Measurements from ENCODE around the gene PLCB1.

The PLCB1 gene

DNA sequence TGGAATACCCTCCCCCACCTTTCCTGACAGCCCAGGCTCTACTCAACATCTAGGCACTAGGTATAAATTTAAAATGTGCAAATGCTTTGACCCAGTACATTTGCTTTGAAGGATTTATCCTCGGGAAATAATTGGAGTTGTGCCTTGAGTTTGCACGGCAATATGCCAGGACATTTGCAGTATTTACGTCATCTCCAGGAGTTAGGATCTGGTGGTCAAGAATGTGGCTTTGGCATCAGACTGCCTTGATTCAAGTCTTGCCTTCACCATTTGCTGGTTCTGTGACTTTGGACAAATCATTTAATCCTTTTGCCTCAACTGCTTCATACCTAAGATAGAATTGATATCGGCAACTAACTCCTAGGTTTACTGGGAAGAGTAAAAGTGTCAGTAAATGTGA, 169.6 kb downstream of the PLCB1 start:
- Mint-ChIP-seq H3K36me3 (no peaks in the 10 kb centered on the region), H3K27me3 (no peaks in the 10 kb centered on the region), H3K9me3 (no peaks in the 10 kb centered on the region), H3K4me1 (no peaks in the 10 kb centered on the region), H3K27ac (no peak overlapping the region), H3K4me3 (no peak overlapping the region)
- ATAC-seq, result no peak

DNA sequence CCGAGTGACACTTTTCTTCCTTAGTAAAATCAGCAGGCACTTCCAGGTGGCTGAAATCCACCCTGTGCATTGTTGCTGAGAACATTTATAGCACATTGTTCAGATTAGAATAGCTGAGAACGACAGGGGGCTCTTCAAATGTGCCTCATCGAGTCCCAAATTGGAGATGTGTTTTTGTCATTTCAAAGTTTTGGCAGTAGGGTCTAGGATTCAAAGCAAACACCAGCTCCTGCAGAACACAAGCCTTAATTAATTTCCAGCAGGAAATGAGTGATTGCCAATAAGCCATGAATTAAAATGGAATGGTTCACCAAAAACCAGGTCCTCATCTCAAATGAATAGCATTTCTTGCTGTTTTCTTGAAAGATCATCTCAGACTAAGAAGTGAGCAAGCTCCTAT, 171.6 kb downstream of the PLCB1 start:
- Mint-ChIP-seq H3K27me3 (no peaks in the 10 kb centered on the region), H3K4me1 (no peaks in the 10 kb centered on the region)
- ATAC-seq, result no peak

DNA sequence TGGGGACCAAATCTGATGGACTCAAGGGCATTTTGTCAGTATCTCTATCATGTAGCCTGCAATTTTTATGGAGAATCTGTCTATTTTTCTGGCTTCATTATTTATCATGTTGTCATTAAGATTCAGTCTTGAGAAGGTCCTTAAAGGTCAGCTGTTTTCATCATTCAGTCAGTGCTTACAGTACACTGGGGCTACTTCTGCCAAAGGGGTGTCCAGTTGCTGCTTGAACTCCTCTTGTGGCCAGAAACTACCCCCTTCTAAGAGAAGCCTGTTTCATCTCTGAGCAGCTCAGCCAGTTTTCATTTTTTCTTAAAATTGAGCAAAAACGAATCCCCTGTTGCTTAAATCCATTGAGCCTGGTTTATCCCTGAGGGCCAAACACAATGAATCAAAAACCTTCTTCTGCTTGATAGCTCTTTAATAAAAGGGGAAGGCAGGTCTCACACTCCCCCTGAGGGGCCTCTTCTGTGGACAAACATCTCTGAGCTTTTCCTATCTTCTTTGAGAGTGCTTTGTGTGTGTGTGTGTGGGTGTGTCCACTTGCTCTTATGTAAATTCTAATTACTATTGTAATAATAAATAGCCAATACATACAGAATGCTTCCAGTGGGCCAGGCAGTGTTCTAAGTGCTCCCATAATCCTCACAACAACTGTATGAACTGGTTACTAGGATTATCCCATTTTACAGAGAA, 172.2 kb downstream of the PLCB1 start:
- no peak for ATAC-seq
- Mint-ChIP-seq H3K4me3 (no peak overlapping the region), H3K27me3 (no peaks in the 10 kb centered on the region), H3K9me3 (no peaks in the 10 kb centered on the region), H3K36me3 (no peaks in the 10 kb centered on the region), H3K27ac (no peak overlapping the region), H3K4me1 (no peaks in the 10 kb centered on the region)

More for the DNA sequence above, 171.6 kb downstream of the PLCB1 start:
- H3K27ac Mint-ChIP-seq, result no peak overlapping the region
- no peaks in the 10 kb centered on the region for H3K9me3 Mint-ChIP-seq
- H3K36me3 Mint-ChIP-seq, result no peaks in the 10 kb centered on the region
- no peak overlapping the region for H3K4me3 Mint-ChIP-seq

DNA sequence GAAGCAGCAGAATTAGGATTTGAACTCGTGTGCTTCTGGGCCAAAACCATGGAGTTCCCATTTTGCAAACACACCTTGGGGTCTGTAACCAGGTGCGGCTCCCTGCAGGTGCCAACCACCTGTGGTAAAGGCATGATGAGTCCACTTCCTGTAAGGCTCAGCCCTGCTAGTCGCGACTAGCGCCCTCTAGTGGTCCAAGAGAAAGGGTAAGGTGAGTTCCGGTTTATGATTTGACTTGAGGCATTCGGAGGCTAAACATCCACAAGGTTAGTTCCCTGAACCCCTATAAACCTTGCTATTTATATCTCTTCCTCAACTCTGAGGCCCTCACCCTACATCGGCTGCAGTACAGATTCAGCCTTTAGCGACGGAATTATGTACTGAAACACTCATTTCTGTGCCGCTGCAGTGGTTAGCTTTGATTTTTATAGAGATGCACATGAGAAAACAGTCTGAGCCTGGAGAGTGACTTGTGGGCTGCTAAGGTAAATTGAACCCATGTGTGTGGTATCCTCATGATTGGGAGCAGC, 173.4 kb downstream of the PLCB1 start:
- H3K4me3 Mint-ChIP-seq, result no peak overlapping the region

DNA sequence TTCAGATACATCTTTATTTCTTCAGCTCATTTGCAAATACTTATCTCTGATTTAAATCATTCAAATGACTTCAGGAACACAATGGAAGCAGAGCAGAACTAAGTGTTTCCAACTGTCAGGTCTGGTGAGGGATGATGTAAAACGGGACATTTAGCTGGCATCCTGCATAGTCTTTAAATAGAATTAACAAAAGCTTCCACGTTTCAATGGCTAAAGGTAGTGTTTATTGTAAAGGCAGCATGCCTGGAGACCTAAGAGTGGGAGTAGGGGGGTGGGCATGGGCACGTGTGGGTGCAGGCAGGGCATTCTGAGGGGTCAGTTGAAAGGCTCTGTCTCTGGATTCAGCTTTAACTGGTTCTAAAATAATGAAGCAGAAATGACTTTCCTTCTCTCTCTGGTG, 174.9 kb downstream of the PLCB1 start:
- Mint-ChIP-seq H3K4me1 (no peaks in the 10 kb centered on the region), H3K4me3 (no peak overlapping the region), H3K36me3 (no peaks in the 10 kb centered on the region), H3K9me3 (no peaks in the 10 kb centered on the region), H3K27ac (no peak overlapping the region), H3K27me3 (no peaks in the 10 kb centered on the region)
- ATAC-seq, result no peak

More for the DNA sequence above, 173.4 kb downstream of the PLCB1 start:
- no peaks in the 10 kb centered on the region for H3K4me1 Mint-ChIP-seq
- ATAC-seq, result no peak
- no peaks in the 10 kb centered on the region for H3K36me3 Mint-ChIP-seq
- H3K9me3 Mint-ChIP-seq, result no peaks in the 10 kb centered on the region
- H3K27me3 Mint-ChIP-seq, result no peaks in the 10 kb centered on the region
- H3K27ac Mint-ChIP-seq, result no peak overlapping the region

DNA sequence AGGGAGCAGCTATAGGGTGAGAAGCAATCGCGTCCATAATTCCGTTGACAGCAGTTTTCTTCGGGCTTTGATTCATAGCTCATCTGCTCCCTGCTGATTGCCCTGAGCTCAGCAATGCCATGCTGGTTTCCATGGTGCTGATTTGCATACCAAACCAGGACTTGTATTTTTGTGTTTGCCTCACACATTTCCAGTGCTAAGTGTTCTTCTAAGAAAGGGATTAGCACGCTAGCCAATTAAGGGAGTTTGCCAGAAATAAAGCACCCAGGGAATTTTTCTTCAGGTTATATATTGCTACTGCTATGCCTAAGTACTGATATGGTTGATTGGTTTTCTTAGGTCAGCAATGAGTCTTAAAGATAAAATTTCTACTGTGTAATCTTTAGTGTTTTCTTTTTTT, 177.6 kb downstream of the PLCB1 start:
- Mint-ChIP-seq H3K4me1 (no peaks in the 10 kb centered on the region), H3K4me3 (no peak overlapping the region), H3K9me3 (no peaks in the 10 kb centered on the region), H3K27me3 (no peaks in the 10 kb centered on the region), H3K27ac (no peak overlapping the region), H3K36me3 (no peaks in the 10 kb centered on the region)
- no peak for ATAC-seq

DNA sequence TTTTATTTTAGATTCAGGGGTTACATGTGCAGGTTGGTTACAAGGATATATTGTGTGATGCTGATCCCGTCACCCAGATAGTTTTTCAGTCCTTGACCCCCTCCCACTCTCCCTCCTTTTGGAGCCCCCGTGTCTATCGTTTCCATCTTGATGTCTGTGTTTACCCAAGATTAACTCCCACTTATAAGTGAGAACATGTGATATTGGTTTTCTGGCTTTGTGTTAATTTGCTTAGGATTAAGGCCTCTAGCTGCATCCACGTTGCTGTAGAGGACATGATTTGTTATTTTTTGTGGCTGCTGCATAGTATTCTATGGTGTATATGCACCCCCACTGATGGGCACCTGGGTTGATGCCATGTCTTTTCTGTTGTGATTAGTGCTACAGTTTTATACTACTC, 178.6 kb downstream of the PLCB1 start:
- Mint-ChIP-seq H3K4me1 (no peaks in the 10 kb centered on the region), H3K36me3 (no peaks in the 10 kb centered on the region), H3K27ac (no peak overlapping the region)

DNA sequence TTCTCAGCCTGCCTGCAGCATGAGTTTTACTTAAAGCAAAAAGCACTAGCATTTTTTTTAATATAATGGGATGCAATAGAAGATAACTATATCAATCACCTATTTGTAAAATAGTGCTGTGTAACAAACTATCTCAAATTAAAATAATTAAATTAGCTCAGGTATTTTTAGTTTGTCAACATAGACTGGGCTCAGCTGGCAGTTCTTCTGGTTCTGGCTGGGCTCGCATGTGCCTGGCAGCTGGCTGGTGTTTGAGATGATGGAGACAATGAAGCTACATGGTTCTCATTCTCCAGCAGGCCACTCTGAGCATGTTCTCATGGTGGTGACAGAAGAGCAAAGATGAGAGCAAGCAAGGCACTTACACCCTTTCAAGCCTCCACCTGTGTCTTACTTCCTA, 181.0 kb downstream of the PLCB1 start:
- H3K4me3 Mint-ChIP-seq, result no peak overlapping the region
- no peak for ATAC-seq

More for the DNA sequence above, 178.6 kb downstream of the PLCB1 start:
- Mint-ChIP-seq H3K9me3 (no peaks in the 10 kb centered on the region), H3K4me3 (no peak overlapping the region), H3K27me3 (no peaks in the 10 kb centered on the region)
- no peak for ATAC-seq

DNA sequence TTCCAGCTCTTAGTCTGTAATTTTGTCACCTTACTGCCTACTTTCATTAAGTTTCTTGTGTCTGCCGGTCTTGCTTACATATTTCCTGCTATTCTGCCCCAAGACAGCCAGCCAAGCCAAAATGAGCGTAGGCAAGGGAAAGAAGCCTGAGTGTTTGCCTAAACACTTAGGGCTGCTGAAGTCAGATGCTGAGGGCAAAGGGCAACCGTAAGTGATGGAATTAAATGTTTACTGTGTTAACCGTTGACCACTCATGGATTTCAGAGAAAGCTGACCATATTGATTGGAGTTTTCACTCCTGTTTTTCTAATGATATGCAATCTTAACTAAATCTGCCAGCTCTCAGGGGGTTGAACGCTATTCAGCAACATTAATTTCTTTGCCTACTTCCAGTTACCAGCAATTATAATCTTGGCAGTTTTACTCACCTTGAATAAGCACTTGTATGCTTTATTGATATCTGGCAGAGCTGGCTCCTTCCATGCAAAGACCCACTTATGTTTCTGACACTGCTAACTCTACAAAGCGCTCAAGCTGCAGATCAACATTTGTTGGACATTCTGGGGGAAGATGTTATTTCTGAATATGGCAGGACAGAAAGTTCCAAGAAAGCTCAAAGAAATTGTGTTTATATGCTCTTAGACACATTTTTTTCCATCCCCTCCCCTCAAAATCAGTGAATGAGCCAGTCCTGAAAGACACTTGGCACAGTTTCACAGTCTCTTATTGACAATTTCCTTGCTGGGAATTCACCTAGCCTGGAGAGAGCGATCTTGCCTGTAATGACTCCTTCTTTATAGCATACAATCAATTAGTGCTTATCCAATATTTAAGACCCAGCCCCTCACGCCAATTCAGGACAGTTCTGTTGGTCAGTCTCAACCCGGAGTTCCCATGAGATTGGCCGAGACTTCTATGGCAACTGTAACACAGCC, 183.8 kb downstream of the PLCB1 start:
- Mint-ChIP-seq H3K9me3 (no peaks in the 10 kb centered on the region), H3K4me3 (no peak overlapping the region), H3K27ac (no peak overlapping the region), H3K36me3 (no peaks in the 10 kb centered on the region), H3K27me3 (peaks cover 8% of the 10 kb centered on the region), H3K4me1 (no peaks in the 10 kb centered on the region)
- ATAC-seq, result no peak

More for the DNA sequence above, 181.0 kb downstream of the PLCB1 start:
- no peaks in the 10 kb centered on the region for H3K27me3 Mint-ChIP-seq
- no peaks in the 10 kb centered on the region for H3K9me3 Mint-ChIP-seq
- no peak overlapping the region for H3K27ac Mint-ChIP-seq
- no peaks in the 10 kb centered on the region for H3K36me3 Mint-ChIP-seq
- no peaks in the 10 kb centered on the region for H3K4me1 Mint-ChIP-seq

DNA sequence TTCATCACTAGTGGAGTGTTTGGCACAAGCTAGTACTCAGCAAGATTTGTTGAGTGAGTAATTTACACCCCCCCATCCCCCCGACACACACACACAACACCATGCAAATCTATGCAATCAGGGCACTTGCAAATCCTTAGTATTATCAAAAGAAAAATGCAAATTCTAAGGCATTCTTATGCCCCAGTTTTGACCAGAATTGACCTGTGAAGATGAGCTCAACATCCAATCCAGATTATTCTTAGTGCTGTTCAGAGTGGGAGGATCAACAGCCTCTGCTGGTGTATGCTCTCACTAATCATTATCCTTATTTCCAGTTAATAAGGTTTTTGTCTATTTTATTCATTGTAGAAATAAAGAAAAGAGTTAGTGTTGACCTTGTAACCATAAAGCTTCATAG, 185.4 kb downstream of the PLCB1 start:
- Mint-ChIP-seq H3K27ac (no peak overlapping the region), H3K4me1 (no peaks in the 10 kb centered on the region), H3K9me3 (no peaks in the 10 kb centered on the region), H3K36me3 (no peaks in the 10 kb centered on the region), H3K27me3 (peaks cover 8% of the 10 kb centered on the region), H3K4me3 (no peak overlapping the region)
- no peak for ATAC-seq

DNA sequence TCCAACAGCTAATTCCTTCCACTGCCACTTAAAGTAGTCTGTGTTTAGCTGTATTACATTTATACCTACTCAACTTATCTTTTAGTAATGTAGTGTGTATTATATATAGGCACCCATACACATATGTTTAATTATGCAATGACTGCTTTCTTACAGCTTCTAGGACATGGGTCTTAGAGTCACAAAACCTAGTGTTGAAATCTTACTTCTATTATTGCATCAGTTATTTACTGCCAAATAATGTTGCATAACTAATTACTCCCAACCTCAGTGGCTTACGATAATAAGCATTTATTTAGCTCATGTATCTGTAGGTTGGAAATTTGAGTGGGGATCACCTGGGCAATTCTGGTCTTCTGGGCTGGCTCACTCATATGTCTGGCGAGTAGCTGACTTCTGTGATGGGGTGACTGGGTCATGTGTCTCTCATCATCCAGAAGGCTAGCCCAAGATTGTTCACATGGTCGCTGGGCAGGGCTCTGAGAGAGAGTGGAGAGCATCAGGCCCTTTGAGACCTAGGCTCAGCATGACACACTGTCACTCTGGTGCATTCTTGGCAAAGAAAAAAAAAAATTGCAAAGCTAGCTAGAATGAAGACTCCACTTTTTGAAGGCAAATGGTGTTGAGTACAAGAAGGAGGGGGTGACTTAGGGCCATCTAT, 187.0 kb downstream of the PLCB1 start:
- H3K4me1 Mint-ChIP-seq, result no peaks in the 10 kb centered on the region
- no peaks in the 10 kb centered on the region for H3K9me3 Mint-ChIP-seq
- ATAC-seq, result no peak
- no peaks in the 10 kb centered on the region for H3K36me3 Mint-ChIP-seq
- H3K4me3 Mint-ChIP-seq, result no peak overlapping the region
- H3K27me3 Mint-ChIP-seq, result peaks cover 8% of the 10 kb centered on the region
- no peak overlapping the region for H3K27ac Mint-ChIP-seq

DNA sequence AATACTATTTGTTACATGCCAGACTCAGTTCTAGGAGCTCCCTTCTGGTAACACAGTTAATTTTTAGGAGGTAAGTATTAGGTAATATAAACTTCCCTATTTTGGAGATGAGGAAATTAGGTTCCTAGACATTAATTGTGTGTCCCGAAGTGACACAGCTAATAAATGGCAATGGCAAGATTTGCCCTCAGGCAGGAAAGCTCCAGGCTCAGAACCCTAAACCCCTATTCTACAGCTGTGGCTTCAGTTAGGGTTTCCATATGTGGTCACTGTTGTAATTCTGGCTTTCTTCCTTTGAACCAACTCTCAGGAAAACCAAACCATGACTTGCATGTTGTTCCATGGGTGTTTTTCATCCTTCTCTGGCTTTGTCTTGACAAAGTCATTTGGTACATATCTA, 188.2 kb downstream of the PLCB1 start:
- H3K9me3 Mint-ChIP-seq, result no peaks in the 10 kb centered on the region
- ATAC-seq, result no peak
- no peaks in the 10 kb centered on the region for H3K36me3 Mint-ChIP-seq
- H3K27me3 Mint-ChIP-seq, result peaks cover 8% of the 10 kb centered on the region
- H3K4me1 Mint-ChIP-seq, result no peaks in the 10 kb centered on the region
- H3K27ac Mint-ChIP-seq, result no peak overlapping the region
- H3K4me3 Mint-ChIP-seq, result no peak overlapping the region

DNA sequence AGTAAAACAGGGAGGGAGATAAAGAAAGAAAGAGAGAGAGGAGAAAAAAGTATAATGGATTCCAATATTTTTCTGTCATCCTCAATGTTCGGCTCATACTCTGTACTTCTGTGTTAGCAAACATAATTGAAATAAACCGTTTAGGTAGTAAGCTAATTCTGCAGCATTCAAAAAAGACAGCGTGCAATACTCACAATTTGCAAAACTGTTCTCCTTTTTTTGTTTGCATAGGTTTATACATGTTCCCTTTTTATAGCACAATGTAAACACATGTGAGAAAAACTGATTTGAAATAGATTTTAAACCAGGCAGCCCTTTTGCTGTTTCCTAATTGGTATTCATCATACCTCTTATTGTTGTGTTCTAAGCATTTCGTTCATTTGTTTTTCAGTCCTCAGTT, 188.9 kb downstream of the PLCB1 start:
- H3K9me3 Mint-ChIP-seq, result no peaks in the 10 kb centered on the region
- no peaks in the 10 kb centered on the region for H3K4me1 Mint-ChIP-seq
- H3K36me3 Mint-ChIP-seq, result no peaks in the 10 kb centered on the region
- H3K27ac Mint-ChIP-seq, result no peak overlapping the region
- H3K27me3 Mint-ChIP-seq, result peaks cover 8% of the 10 kb centered on the region
- no peak overlapping the region for H3K4me3 Mint-ChIP-seq
- ATAC-seq, result no peak

DNA sequence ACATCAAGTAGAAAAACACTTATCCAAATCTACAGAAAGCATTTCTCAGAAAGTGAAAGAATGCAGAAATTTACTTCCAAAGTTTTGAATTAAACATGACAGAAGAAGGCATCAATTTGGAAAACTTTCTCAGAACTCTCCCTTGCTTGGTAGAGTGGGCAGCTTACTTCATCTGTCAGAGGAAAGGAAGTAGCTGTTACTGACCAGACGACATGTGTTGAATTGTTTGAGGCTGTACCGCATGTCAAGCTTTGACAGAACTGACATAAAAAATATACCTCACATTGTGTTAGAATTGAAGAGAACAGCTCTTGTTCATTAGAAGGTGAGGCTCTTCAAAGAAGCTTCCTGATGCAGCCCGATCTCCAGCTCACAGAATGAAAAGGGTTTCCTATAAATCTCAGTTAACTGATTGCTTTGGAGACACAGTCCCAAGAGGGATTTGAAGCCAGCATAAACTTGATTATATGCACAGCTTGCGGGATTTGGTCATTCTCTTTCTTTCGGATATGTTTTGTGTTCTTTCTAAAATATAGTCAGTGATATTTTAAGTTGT, 190.7 kb downstream of the PLCB1 start:
- ATAC-seq, result no peak
- Mint-ChIP-seq H3K27ac (no peak overlapping the region), H3K4me3 (no peak overlapping the region), H3K36me3 (no peaks in the 10 kb centered on the region), H3K4me1 (no peaks in the 10 kb centered on the region), H3K27me3 (peaks cover 8% of the 10 kb centered on the region), H3K9me3 (peaks cover 2% of the 10 kb centered on the region)

DNA sequence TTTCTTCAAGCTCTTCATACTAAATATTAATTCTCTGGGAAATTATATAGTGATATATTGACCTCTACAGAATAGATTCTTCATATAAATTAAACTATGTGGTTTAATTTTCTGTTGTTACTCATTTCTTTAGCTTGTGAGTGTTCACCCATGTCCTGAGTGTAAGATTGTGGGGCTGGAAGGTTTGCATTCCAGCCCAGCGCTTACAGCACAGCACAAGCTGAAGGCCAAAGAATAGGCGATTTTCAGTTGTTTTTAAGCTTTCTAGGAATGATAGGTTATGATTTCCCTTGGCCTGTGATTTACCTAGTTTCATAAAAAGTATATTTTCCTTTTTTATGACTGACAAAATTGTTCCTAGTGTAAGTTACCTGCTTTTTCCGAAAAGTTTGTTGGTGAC, 194.1 kb downstream of the PLCB1 start:
- no peaks in the 10 kb centered on the region for H3K36me3 Mint-ChIP-seq
- H3K27ac Mint-ChIP-seq, result no peak overlapping the region
- peaks cover 2% of the 10 kb centered on the region for H3K9me3 Mint-ChIP-seq

More for the DNA sequence above, 194.1 kb downstream of the PLCB1 start:
- no peak overlapping the region for H3K4me3 Mint-ChIP-seq
- no peak for ATAC-seq
- no peaks in the 10 kb centered on the region for H3K27me3 Mint-ChIP-seq
- H3K4me1 Mint-ChIP-seq, result no peaks in the 10 kb centered on the region

Data from stimulated activated memory B cell treated with anti-CD40 and anti-IgM and Interleukin-4, amounts not matched to agents 10 μg/mL and 1 μg/mL and 100 μg/mL, for 72 hours (primary cell).